SK-N-SH (cell line): ENCODE data around the gene SLC25A10. TPM values are rescaled to one million over a fixed set of nuclear protein-coding genes. Genes with fewer than 3 reads are reported as not detected.
A peak's percentile ranks its signal among the peaks of the same experiment; 100 is the strongest.

Experiments used
- CTCF ChIA-PET: fragments of 300-600, 350-600 bp; formaldehyde crosslinking; extraction: SDS; loops from one replicate; lab custom pipeline; 2021; lab: Yijun Ruan, JAX
- POLR2A ChIA-PET: fragments of 350-600 bp; sonication (Branson Sonifier 250); formaldehyde crosslinking; extraction: SDS; loops from one replicate; lab custom pipeline; 2020; ENCODE audit warnings: antibody characterized with exemption, inconsistent platforms; lab: Yijun Ruan, JAX
- DNase-seq: peaks from one replicate; pipeline ENCODE4 v3.0.0; 2012
- H2AFZ ChIP-seq: fragments of 200-600 bp; sonication (generic); 2 replicates; pipeline ENCODE4 v1.8.1; 2016; ENCODE audit warnings: antibody characterized with exemption, mild to moderate bottlenecking, low read depth
- H3F3A ChIP-seq: fragments of 200-600 bp; sonication (generic); replicated peaks from 2 replicates; pipeline ENCODE3; 2016; ENCODE audit warnings: antibody characterized with exemption, mild to moderate bottlenecking; ENCODE audit not compliant: insufficient read depth
- H3K27ac ChIP-seq, 2 experiments: fragments of 200-500 bp in 1 of 2; fragments of 200-600 bp in 1 of 2; sonication (Bioruptor generic) in 1 of 2; sonication (generic), shearing (Covaris generic) in 1 of 2; 2 replicates each; pipeline versions ENCODE4 v1.5.1 to v1.6.1; 2014 to 2016; ENCODE audit warnings: low read depth in 2 of 2, inconsistent platforms in 1 of 2, low read length in 1 of 2, mild to moderate bottlenecking in 1 of 2, mixed read lengths in 1 of 2
- H3K27me3 ChIP-seq: fragments of 200-600 bp; sonication (generic), shearing (Covaris generic); 2 replicates; pipeline ENCODE4 v1.6.1; 2016; ENCODE audit warnings: mixed run types; ENCODE audit not compliant: insufficient read depth
- H3K36me3 ChIP-seq, 2 experiments: fragments of 200-500 bp in 1 of 2; fragments of 200-600 bp in 1 of 2; sonication (Bioruptor generic) in 1 of 2; sonication (generic) in 1 of 2; replicated peaks in 1 of 2; 2 replicates each; pipeline versions ENCODE3 to v1.5.1; 2014 to 2016; ENCODE audit warnings: low read length in 1 of 2, mild to moderate bottlenecking in 1 of 2; ENCODE audit not compliant: insufficient read depth in 2 of 2, control insufficient read depth in 1 of 2
- H3K4me1 ChIP-seq, 2 experiments: fragments of 200-500 bp in 1 of 2; fragments of 200-600 bp in 1 of 2; sonication (Bioruptor generic) in 1 of 2; sonication (generic), shearing (Covaris generic) in 1 of 2; 2 replicates each; pipeline versions ENCODE4 v1.5.1 to v1.6.1; 2014 to 2016; ENCODE audit warnings: low read depth in 1 of 2, low read length in 1 of 2, mixed run types in 1 of 2; ENCODE audit not compliant: insufficient read depth in 2 of 2, control insufficient read depth in 1 of 2
- H3K4me2 ChIP-seq: fragments of 200-600 bp; sonication (generic), shearing (Covaris generic); 2 replicates; pipeline ENCODE4 v1.6.1; 2017; ENCODE audit warnings: mixed run types
- H3K4me3 ChIP-seq, 2 experiments: fragments of 200-500 bp in 1 of 2; fragments of 200-600 bp in 1 of 2; sonication (Bioruptor generic) in 1 of 2; sonication (generic), shearing (Covaris generic) in 1 of 2; 2 replicates each; pipeline versions ENCODE4 v1.5.1 to v1.8.1; 2014 to 2016; ENCODE audit warnings: low read depth in 2 of 2, inconsistent platforms in 1 of 2, low read length in 1 of 2, mild to moderate bottlenecking in 1 of 2, mixed read lengths in 1 of 2, moderate library complexity in 1 of 2
- H3K79me2 ChIP-seq: fragments of 200-600 bp; sonication (generic); 2 replicates; pipeline ENCODE4 v1.8.1; 2017; ENCODE audit warnings: mild to moderate bottlenecking; ENCODE audit not compliant: insufficient read depth
- H3K9ac ChIP-seq: fragments of 200-600 bp; sonication (generic); 2 replicates; pipeline ENCODE4 v1.6.1; 2017; ENCODE audit warnings: mixed run types
- H3K9me2 ChIP-seq: fragments of 200-600 bp; sonication (generic); 2 replicates; pipeline ENCODE4 v1.6.1; 2017; ENCODE audit warnings: mixed run types
- H3K9me3 ChIP-seq: fragments of 200-600 bp; sonication (generic); 2 replicates; pipeline ENCODE4 v1.6.1; 2017; ENCODE audit warnings: mixed run types, mild to moderate bottlenecking, moderate library complexity
- H4K20me1 ChIP-seq: fragments of 200-600 bp; sonication (generic); 2 replicates; pipeline ENCODE4 v1.6.1; 2017; ENCODE audit warnings: mild to moderate bottlenecking, mixed run types; ENCODE audit not compliant: insufficient read depth
- CHD2 ChIP-seq: fragments of 150-350 bp; IDR thresholded peaks from 2 replicates; pipeline ENCODE4 v1.6.1; 2018; ENCODE audit warnings: low read length; ENCODE audit not compliant: partially characterized antibody
- CTCF ChIP-seq: fragments of 200-600 bp; sonication (generic); IDR thresholded peaks from 2 replicates; pipeline ENCODE4 v1.6.1; 2017; ENCODE audit warnings: antibody characterized with exemption, mild to moderate bottlenecking, moderate library complexity
- EP300 ChIP-seq, 2 experiments: IDR thresholded peaks; 2 replicates each; pipeline versions ENCODE4 v1.4.0 to v1.6.1; 2012; ENCODE audit warnings: borderline replicate concordance in 1 of 2, low read depth in 1 of 2, low read length in 1 of 2
- EZH2phosphoT487 ChIP-seq: fragments of 200-600 bp; sonication (generic); IDR thresholded peaks from 2 replicates; pipeline ENCODE4 v1.6.1; 2017; ENCODE audit warnings: low read depth, mixed run types, mild to moderate bottlenecking, antibody characterized with exemption, moderate library complexity, borderline replicate concordance
- FOXM1 ChIP-seq: IDR thresholded peaks from 2 replicates; pipeline ENCODE4 v1.4.0; 2012; ENCODE audit warnings: low read depth, mild to moderate bottlenecking
- JUND ChIP-seq: IDR thresholded peaks from 2 replicates; pipeline ENCODE4 v1.4.0; 2012
- RFX5 ChIP-seq: IDR thresholded peaks from 2 replicates; pipeline ENCODE4 v1.6.1; 2012; ENCODE audit warnings: mild to moderate bottlenecking, improper control_type of control experiment, low read length
- SMC3 ChIP-seq: IDR thresholded peaks from 2 replicates; pipeline ENCODE4 v1.6.1; 2012; ENCODE audit warnings: low read depth, low read length, improper control_type of control experiment
- TAF1 ChIP-seq: IDR thresholded peaks from 2 replicates; pipeline ENCODE4 v1.6.1; 2012; ENCODE audit warnings: low read depth, mild to moderate bottlenecking, low read length, moderate library complexity, borderline replicate concordance
- TCF12 ChIP-seq: IDR thresholded peaks from 2 replicates; pipeline ENCODE4 v1.4.0; 2012
- WGBS: methylation state at CpG from one replicate; pipeline ENCODE4 v1.1.6; 2017; ENCODE audit warnings: low lambda C conversion rate; 5-methylcytosine and 5-hydroxymethylcytosine counted together
- polyA plus RNA-seq, 3 experiments: library from polyadenylated mRNA; depleted of rRNA; stranded (reverse); fragments of >200 nt; gene quantifications; 2 replicates each; pipeline ENCODE4 v1.2.3, GENCODE V29; 2012
- TF ChIP-seq, protein P1 (sequence below): fragments of 150-350 bp; IDR thresholded peaks from 2 replicates; pipeline ENCODE4 v1.6.1; 2017; ENCODE audit warnings: antibody characterized with exemption, low read length, low read depth, borderline replicate concordance
- TF ChIP-seq, protein P2 (sequence below): IDR thresholded peaks from 2 replicates; pipeline ENCODE4 v1.4.0; 2012; ENCODE audit warnings: low read depth, borderline replicate concordance

The SLC25A10 gene
- polyA plus RNA-seq, 1 of the 3 experiments (the other 2 are of a cell fraction), result 34.7 TPM

DNA sequence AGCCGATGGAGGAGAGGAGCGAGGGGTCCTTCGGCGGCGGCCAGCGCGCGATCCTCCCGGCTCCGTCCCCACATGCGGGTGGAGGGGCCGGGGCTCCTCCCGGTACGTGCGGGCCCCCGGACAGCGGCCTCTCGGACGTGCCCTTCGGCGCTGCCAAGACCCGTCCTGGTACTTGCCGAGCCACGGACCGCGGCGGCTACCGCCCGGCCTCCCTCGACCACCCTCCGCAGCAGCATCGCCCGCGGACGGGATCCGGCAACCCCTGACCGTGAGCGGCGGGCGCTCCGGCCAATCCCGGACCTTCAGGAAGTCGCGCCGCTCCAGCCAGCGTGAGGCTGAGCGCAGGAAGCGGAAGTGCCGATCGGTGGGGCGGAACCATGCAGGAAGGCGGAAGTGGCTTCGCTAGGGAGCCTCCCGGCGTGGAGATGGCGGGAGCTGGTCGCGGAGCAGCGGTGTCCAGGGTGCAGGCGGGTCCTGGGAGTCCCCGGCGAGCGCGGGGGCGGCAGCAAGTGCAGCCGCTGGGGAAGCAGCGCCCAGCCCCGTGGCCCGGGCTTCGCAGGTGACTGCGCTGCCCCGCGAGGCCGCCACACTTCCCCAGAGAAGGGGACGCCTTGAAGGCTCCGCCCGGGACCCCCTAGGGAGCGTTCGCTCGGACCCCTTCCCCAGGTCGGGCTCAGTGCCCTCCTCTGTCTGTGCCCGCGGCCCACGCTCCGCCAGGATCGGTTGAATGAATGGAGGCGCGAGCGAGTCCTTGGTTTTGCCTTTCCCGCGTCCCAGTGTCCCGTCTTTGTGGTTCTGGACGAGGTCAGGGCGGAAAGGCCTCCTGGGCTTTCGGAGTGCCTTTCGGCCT is 45.5 kb upstream of the SLC25A10 start, which contains the start of the genes CCDC137 and OXLD1 (continued):
- TF ChIP-seq, protein P1, sequence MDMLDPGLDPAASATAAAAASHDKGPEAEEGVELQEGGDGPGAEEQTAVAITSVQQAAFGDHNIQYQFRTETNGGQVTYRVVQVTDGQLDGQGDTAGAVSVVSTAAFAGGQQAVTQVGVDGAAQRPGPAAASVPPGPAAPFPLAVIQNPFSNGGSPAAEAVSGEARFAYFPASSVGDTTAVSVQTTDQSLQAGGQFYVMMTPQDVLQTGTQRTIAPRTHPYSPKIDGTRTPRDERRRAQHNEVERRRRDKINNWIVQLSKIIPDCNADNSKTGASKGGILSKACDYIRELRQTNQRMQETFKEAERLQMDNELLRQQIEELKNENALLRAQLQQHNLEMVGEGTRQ, result no peak
- no peak for TF ChIP-seq EP300 (IDR thresholded peaks at IDR 0.05; ENCODE audit: borderline replicate concordance in 1 of 2, low read depth in 1 of 2, low read length in 1 of 2)
- TF ChIP-seq RFX5, result no peak
- TF ChIP-seq JUND, result no peak
- TF ChIP-seq, protein P2, sequence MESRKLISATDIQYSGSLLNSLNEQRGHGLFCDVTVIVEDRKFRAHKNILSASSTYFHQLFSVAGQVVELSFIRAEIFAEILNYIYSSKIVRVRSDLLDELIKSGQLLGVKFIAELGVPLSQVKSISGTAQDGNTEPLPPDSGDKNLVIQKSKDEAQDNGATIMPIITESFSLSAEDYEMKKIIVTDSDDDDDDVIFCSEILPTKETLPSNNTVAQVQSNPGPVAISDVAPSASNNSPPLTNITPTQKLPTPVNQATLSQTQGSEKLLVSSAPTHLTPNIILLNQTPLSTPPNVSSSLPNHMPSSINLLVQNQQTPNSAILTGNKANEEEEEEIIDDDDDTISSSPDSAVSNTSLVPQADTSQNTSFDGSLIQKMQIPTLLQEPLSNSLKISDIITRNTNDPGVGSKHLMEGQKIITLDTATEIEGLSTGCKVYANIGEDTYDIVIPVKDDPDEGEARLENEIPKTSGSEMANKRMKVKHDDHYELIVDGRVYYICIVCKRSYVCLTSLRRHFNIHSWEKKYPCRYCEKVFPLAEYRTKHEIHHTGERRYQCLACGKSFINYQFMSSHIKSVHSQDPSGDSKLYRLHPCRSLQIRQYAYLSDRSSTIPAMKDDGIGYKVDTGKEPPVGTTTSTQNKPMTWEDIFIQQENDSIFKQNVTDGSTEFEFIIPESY, result peak; percentile 47; the same call in 1 of the 2 replicates
- TF ChIP-seq FOXM1, result no peak
- TF ChIP-seq SMC3, result no peak
- TF ChIP-seq CHD2, result peak; percentile 94

DNA sequence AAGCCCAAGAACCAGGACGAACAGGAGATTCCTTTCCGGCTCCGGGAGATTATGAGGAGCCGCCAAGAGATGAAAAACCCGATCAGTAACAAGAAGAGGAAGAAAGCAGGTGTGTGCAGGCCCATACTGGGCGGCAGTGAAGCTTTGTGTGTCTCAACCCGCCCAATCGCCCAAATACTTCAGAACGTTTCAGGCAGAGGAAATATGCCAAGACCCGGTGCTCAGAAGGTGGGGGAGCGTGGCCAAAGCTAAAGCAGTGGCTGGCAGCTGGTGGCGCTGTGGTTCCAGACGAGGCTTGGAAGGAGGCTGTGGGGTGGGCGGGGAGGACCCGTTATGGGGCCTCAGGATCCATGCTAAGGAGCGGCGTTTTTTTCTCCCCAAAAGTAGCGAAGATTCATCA is 44.3 kb upstream of the SLC25A10 start:
- H3K4me3 ChIP-seq, result peak overlapping the region; percentile 74 to 96; a peak in 3 of 4 replicates
- peak overlapping the region; percentile 92 for H3K4me2 ChIP-seq
- H3K9ac ChIP-seq, result no peak overlapping the region; the same call in 1 of the 2 replicates
- no peaks in the 10 kb centered on the region for H4K20me1 ChIP-seq
- peaks cover 4% of the 10 kb centered on the region for H3F3A ChIP-seq
- WGBS, result 89% methylated on average over 18 of the region's 18 CpGs
- H3K27me3 ChIP-seq, result no peaks in the 10 kb centered on the region
- CTCF ChIA-PET, result interaction anchor here (0.6 to 2.8 kb wide), 2 partner anchors 16 to 35 kb away, joined by 3 to 8 read pairs; partner anchors contain the start of genes ARL16, HGS and MRPL12
- H3K27ac ChIP-seq, result no peak overlapping the region
- no peak overlapping the region for H2AFZ ChIP-seq
- peak; percentile 55 for DNase-seq
- peaks cover 67% of the 10 kb centered on the region for H3K79me2 ChIP-seq
- peaks cover 40 to 41% of the 10 kb centered on the region in 2 experiments for H3K36me3 ChIP-seq
- POLR2A ChIA-PET, result interaction anchor here (0.6 to 0.7 kb wide), 3 partner anchors 29 to 154 kb away, joined by 4 to 6 read pairs (median 4); partner anchors contain the start of gene MRPL12
- H3K4me1 ChIP-seq, result peaks cover 18 to 22% of the 10 kb centered on the region in 2 experiments; a peak in 3 of 4 replicates
- no peaks in the 10 kb centered on the region for H3K9me3 ChIP-seq
- H3K9me2 ChIP-seq, result no peaks in the 10 kb centered on the region
- TF ChIP-seq CTCF, result peak; percentile 21; the same call in 1 of the 2 replicates
- TF ChIP-seq EZH2phosphoT487, result no peak
- TF ChIP-seq TAF1, result no peak
- TF ChIP-seq TCF12, result no peak
